Measurements from ENCODE around the gene RELN.
"Not testable (repeated sequence)": the region's sequence is repeated elsewhere in the genome, so short reads cannot be mapped to it uniquely, and the experiment has no call there.

Gene RELN

DNA sequence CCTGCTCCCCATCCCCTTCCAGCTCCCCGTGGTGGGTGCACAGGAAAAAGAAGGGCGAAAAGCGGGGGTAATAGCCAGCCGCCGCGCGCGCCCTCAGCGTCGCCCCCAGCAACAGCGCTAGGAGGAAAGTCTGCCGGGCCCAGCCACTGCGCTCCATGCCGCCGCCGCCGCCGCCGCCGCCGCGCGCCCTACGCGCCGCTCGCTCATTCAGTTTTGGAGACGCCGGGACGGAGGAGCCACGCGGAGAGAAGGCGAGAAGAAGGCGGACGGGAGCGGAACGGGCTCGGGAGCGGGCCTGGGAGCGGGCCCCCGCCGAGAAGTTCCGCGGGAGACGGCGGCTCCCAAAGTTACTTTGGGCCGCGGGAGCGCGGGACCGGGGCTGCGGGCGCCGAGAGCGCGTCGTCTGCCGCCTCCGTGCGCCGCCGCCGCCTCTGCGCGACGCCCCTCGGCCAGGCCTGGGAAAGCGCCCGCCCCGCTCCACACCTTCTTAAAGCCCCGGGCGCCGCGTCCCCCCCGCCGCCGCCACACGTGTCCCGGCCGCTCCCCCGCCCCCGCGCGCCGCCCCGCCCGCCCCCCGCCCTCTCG is at the start of gene RELN:
Gene RELN, minus strand, starts transcription at position 459 of the 585 bp plus-strand sequence. Its CDS starts 302 bp downstream, at position 157.
- DNase-seq (ENCODE audit: low spot score), result no peak

DNA sequence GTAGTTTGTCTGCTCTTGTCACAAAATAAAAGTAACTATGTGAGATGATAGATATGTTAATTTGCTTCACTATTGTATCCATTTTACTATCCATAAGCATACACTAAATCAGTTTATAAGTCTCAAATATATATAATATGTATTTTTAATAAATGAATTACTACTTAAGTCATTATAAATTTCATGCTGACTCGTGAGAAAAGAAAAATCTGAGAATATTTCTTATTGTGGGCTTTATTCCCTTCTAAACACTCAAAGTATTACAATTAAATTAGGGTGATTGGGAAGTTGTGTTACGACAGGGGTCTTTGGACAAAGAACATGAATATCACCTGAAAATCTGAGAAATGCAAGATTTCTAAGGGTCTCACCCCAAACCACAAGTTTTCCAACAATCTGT is 48.7 kb upstream of the RELN start:
- DNase-seq (ENCODE audit: low spot score), result no peak

GRCh38 chr7:104036889-104037288 is 47.4 kb upstream of the RELN start:
- not testable (repeated sequence) for DNase-seq (ENCODE audit: low spot score)

DNA sequence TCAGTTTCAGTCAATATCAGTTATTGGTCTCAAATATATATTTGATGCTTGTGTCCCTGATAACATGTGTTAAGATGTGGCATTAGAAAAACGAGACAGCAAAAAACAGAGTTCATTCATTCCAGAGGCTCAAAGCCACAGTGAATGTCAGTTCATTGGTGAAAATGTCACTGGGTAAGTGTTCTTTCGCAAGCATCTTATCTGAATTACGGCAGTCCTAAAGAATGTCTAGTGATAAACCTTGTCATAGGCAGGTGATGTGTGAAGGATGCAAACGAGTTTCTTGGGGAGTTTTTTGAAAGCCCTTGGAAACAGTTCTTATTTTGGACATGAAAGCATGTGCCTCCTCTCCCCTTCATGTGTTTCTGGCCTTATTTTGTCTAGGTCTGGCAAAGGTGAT is 45.9 kb upstream of the RELN start:
- no peak for DNase-seq (ENCODE audit: low spot score)

DNA sequence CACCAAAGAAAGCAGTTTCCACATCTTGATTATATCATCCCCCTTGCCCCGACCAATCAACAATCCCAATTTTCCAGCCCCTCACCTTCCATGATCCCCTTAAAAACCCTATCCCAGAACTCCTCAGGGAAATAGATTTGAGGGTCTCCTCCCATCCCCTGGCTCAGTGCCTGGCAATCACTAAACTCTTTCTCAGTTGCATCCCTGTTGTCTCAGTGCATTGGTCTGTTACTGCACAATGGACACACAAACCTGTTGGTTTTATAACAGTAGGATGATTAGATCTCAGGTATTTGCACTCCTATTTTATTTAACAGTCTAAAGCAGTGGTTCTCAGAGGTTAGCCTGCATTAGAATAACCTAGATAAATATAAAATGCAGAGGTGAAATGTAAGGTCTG is 45.2 kb upstream of the RELN start:
- no peak for DNase-seq (ENCODE audit: low spot score)

DNA sequence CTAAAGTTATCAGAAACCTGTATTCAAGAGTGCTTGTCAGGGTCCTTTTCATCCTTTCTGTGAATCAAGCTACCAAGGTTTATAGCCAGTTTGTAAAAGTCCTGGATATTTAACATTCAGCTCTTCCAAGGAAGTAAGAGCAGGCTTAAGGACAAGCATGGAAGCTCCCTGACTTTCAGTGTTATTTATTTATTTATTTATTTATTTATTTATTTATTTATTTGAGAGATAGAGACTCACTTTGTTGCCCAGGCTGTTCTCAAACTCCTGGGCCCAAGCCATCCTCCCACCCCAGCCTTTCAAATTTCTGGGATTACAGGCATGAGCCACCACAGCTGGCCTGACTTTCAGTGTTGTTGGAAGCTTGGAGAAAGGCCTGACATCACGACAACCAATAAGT is 44.4 kb upstream of the RELN start:
- no peak for DNase-seq (ENCODE audit: low spot score)

- no peak for DNase-seq (ENCODE audit: low spot score)
Measured at GRCh38 chr7:104032486-104032885, 43.0 kb upstream of the RELN start.

- no peak for DNase-seq (ENCODE audit: low spot score)
Measured at GRCh38 chr7:104029765-104030164, 40.3 kb upstream of the RELN start.

- DNase-seq (ENCODE audit: low spot score), result no peak
Measured at GRCh38 chr7:104024632-104025031, 35.2 kb upstream of the RELN start.

- no peak for DNase-seq (ENCODE audit: low spot score)
Measured at GRCh38 chr7:104023100-104023499, 33.6 kb upstream of the RELN start.

- DNase-seq (ENCODE audit: low spot score), result no peak
Measured at GRCh38 chr7:104018425-104018824, 29.0 kb upstream of the RELN start.

- DNase-seq (ENCODE audit: low spot score), result no peak
Measured at GRCh38 chr7:104017001-104017400, 27.5 kb upstream of the RELN start.

- DNase-seq (ENCODE audit: low spot score), result no peak
Measured at GRCh38 chr7:104012835-104013234, 23.4 kb upstream of the RELN start.

GRCh38 chr7:104011829-104012228 is 22.4 kb upstream of the RELN start:
- no peak for DNase-seq (ENCODE audit: low spot score)

- no peak for DNase-seq (ENCODE audit: low spot score)
Measured at GRCh38 chr7:104010052-104010909, 20.8 kb upstream of the RELN start.

DNA sequence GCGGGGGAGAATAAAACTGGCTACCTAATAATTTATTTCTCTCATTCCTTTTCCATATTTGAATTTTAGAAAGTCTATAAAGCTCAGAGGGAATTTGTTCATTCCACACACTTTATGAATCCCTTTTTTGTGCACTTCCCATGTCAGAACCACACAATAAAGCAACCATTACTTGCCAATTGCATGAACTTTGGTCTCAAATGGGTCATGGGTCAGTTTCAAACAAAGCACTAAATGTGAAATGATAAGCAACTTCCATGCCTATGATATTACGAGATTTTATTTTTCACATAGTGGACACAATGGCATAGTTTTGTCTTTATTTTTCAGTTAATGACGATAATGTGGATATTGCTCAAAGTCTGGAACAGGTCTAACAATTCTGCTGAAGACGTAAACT is 18.6 kb upstream of the RELN start:
- DNase-seq (ENCODE audit: low spot score), result no peak

- DNase-seq (ENCODE audit: low spot score), result no peak
Measured at GRCh38 chr7:104007614-104008013, 18.2 kb upstream of the RELN start.

- DNase-seq (ENCODE audit: low spot score), result peak; percentile 59
Measured at GRCh38 chr7:104005197-104005596, 15.7 kb upstream of the RELN start.

GRCh38 chr7:103996639-103997038 is 7.2 kb upstream of the RELN start:
- DNase-seq (ENCODE audit: low spot score), result no peak

GRCh38 chr7:103996017-103996551 is 6.6 kb upstream of the RELN start:
- no peak for DNase-seq (ENCODE audit: low spot score)

DNA sequence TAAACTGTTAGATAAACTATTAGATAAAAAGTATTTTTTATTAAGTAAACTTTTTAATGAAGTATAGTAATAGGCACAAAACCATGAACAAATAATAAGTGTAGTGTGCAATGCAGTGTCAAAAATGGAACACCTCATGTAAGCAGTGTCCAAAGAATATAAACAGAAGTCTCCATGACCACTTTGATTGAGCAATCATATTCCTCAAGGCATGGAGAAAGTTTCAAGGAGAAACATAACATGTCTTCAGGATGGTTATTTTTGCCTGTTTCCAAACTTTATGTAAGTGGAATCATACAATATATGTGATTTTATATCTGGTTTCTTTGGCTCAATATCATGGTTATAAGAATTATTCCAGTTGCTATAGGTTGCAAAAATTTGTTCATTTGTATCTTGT is 6.1 kb upstream of the RELN start:
- no peak for DNase-seq (ENCODE audit: low spot score)

DNA sequence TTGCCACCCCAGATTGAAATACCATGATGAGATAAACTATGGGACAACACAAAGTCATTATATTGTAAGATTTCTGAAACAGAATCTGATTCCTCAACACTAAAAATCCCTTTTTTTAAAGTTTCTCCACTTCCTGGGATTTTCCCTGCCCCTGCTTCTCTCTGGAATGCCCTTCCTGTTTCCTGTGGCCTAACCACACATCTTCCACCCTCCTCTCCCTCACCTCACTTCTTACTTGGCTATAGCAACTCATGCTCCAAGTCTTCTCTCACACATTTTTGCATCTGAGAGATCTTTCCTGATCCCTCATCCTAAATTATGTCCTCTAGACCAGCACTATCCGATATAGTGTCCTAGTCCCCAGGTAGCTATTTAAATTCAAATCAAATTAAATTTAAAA is 4.1 kb upstream of the RELN start:
- no peak for DNase-seq (ENCODE audit: low spot score)

- no peak for DNase-seq (ENCODE audit: low spot score)
Measured at GRCh38 chr7:103991406-103991805, 1.9 kb upstream of the RELN start.

Data from RKO (cell line).